ENCODE results near the gene TIGAR.

- TF ChIP-seq CTCF (IDR thresholded peaks at IDR 0.05) (no peak), POLR2A (IDR thresholded peaks at IDR 0.05) (no peak)
Measured at GRCh38 chr12:4369548-4369947, 48.5 kb downstream of the TIGAR start.

Measured in lower leg skin (tissue), 3 donors.